ENCODE data around the gene PLN. TPM values are rescaled to one million over a fixed set of nuclear protein-coding genes. Genes with fewer than 3 reads are reported as not detected.
A peak's percentile ranks its signal among the peaks of the same experiment; 100 is the strongest.

Gene PLN
- total RNA-seq, 5 donors from 2014 or later (not counting 1 experiment from before 2014, with no cell fraction given): 0.13 to 0.23 TPM; not detected in 3

DNA sequence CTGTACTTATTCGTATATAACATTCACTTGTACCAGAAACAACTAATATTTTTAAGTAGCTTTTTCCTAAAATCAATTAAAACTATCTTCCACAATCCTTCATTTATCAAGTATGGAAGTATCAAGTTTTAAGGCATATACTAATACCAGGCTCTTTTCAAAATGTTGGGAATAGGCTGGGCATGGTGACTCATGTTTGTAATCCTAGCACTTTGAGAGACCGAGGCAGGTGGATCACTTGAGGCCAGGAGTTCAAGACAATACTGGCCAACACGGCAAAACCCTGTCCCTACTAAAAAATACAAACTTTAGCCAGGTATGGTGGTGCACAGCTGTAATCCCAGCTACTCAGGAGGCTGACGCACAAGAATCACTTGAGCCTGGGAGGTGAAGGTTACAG is 25.7 kb upstream of the PLN start:
- Mint-ChIP-seq H3K36me3 (peaks cover 65% of the 10 kb centered on the region), H3K27ac (no peak overlapping the region), H3K27me3 (no peaks in the 10 kb centered on the region), H3K4me1 (peaks cover 42 to 45% (median 45%) of the 10 kb centered on the region in 3 donors), H3K4me3 (no peak overlapping the region), H3K9me3 (peaks cover 0 to 7% (median 4%) of the 10 kb centered on the region in 3 donors)
- H3K27ac ChIP-seq (ENCODE audit: low read length): no peak overlapping the region
- H3K27me3 ChIP-seq (replicated peaks in 1 of 2; ENCODE audit: control insufficient read depth in 2 of 2, extremely low read depth in 1 of 2, insufficient read depth in 2 of 2, low read length in 1 of 2): no peaks in the 10 kb centered on the region
- no peaks in the 10 kb centered on the region for H3K4me1 ChIP-seq (ENCODE audit: control insufficient read depth in 1 of 2, extremely low read depth in 1 of 2, insufficient read depth in 2 of 2, low read length in 2 of 2)
- H3K9me3 ChIP-seq: no peaks in the 10 kb centered on the region
- no peak for DNase-seq
- peaks cover 0 to 10% of the 10 kb centered on the region in 2 donors for H3K36me3 ChIP-seq (ENCODE audit: control insufficient read depth in 2 of 2, extremely low read depth in 1 of 2, insufficient read depth in 1 of 2, low read length in 1 of 2)
- WGBS (ENCODE audit: insufficient coverage): 100% methylated on average over 1 of the region's 4 CpGs
- CTCF ChIA-PET: no interaction called here
- POLR2A ChIA-PET: no interaction called here
- ATAC-seq (replicated peaks in 1 of 4): no peak
- H3K4me3 ChIP-seq (ENCODE audit: control insufficient read depth in 1 of 2, extremely low read depth in 1 of 2, low read length in 1 of 2): no peak overlapping the region

DNA sequence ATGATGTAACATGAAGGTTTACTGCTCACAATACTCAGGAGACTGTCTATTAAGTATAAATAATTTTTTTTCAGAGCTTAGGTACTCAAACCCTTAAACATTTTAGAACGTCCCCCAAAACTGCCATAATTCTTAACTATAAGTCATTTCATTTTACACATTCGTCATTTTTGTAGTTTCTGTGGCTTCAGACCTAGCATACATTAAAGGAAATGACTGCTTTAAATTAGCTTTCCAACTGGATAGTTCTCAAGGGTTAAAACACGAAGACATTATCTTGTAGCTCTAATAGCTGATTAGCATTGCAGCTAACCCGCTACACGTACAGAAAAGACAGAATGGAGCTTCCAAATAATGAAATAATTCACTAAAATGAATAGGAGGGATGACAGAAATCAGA is 24.9 kb upstream of the PLN start:
- no peak overlapping the region for H3K4me3 ChIP-seq (ENCODE audit: control insufficient read depth in 1 of 2, extremely low read depth in 1 of 2, low read length in 1 of 2)
- no peaks in the 10 kb centered on the region for H3K27me3 ChIP-seq (replicated peaks in 1 of 2; ENCODE audit: control insufficient read depth in 2 of 2, extremely low read depth in 1 of 2, insufficient read depth in 2 of 2, low read length in 1 of 2)
- POLR2A ChIA-PET: no interaction called here
- H3K4me1 ChIP-seq (ENCODE audit: control insufficient read depth in 1 of 2, extremely low read depth in 1 of 2, insufficient read depth in 2 of 2, low read length in 2 of 2): no peaks in the 10 kb centered on the region
- peaks cover 0 to 7% (median 4%) of the 10 kb centered on the region in 3 donors for H3K9me3 Mint-ChIP-seq
- H3K36me3 ChIP-seq (ENCODE audit: control insufficient read depth in 2 of 2, extremely low read depth in 1 of 2, insufficient read depth in 1 of 2, low read length in 1 of 2): peaks cover 0 to 10% of the 10 kb centered on the region in 2 donors
- no peaks in the 10 kb centered on the region for H3K9me3 ChIP-seq
- ATAC-seq (replicated peaks in 1 of 4) (no peak), DNase-seq (no peak)
- H3K4me1 Mint-ChIP-seq: peaks cover 39 to 44% (median 40%) of the 10 kb centered on the region in 3 donors
- H3K27ac ChIP-seq (ENCODE audit: low read length): no peak overlapping the region
- H3K36me3 Mint-ChIP-seq: peaks cover 57% of the 10 kb centered on the region
- H3K4me3 Mint-ChIP-seq: no peak overlapping the region
- WGBS (ENCODE audit: insufficient coverage): no CpG with 5 or more reads among the region's 5 CpGs
- H3K27ac Mint-ChIP-seq: peak overlapping the region in 1 of 2 donors; percentile 24
- CTCF ChIA-PET: no interaction called here
- no peaks in the 10 kb centered on the region for H3K27me3 Mint-ChIP-seq

DNA sequence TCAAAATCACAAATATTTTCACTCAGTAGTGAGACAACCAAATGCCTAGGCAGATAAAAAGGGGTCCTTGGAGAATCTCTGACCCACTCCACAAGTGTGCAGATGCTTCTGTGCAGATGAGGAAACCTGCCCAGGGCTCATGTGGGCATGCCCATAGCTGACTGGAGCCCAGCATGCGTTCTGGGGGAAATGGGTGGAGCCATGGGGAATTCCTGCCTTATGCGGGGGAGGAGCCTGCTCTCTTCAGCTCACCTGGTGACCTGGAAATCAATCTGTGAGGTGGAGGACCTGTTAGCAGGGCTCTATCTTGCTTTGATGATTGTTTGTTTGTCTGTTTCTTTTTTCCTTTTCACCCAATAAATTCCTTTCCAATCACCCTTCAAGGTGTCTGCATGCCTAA is 23.4 kb upstream of the PLN start:
- Mint-ChIP-seq H3K4me3 (no peak overlapping the region), H3K27ac (peak overlapping the region in 1 of 2 donors; percentile 31), H3K27me3 (no peaks in the 10 kb centered on the region)

DNA sequence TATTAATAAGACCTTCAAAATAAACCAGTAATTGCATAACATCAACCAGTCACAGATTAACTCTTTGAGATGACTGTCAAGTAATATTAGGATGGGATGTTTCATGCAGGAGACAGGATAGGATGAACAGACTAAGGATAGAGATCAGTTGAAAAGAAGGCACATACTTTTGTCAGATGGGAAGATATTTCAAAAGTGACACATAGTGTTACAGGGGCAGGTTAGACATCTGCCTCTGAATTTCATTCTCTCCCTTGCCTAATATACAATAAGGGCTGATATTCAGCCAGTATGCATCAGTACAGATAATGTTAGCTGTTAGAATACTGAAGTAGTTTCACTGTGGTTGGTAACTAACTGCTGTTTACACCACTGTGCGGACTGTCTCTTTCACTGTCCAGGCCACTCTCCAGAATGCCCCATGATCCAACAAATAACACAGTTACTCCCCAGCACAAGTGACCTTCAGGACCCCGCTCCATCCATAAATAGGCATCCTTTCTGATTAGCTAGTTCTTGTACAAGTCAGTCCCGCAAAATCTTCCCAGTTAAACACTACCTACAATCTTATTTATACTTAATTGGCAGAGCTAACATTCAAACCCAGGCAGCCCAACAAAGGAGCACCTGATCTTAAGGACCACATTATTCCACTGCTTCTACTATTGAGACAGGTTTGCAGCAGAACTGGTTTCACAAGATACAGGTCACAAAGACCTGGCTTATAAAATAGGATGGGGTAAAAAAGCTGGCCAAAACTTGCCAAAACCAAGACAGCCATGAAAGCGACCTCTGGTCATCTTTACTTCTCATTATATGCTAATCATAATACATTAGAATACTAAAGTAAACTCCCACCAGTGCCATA is 21.9 kb upstream of the PLN start:
- 72% methylated on average over 2 of the region's 4 CpGs for WGBS (ENCODE audit: insufficient coverage)
- H3K27ac ChIP-seq (ENCODE audit: low read length): no peak overlapping the region
- no peaks in the 10 kb centered on the region for H3K27me3 Mint-ChIP-seq
- no peak overlapping the region for H3K4me3 Mint-ChIP-seq
- CTCF ChIA-PET: no interaction called here
- H3K36me3 Mint-ChIP-seq: peaks cover 42% of the 10 kb centered on the region
- H3K4me1 ChIP-seq (ENCODE audit: control insufficient read depth in 1 of 2, extremely low read depth in 1 of 2, insufficient read depth in 2 of 2, low read length in 2 of 2): no peaks in the 10 kb centered on the region
- peaks cover 0 to 4% (median 2%) of the 10 kb centered on the region in 3 donors for H3K9me3 Mint-ChIP-seq
- H3K27me3 ChIP-seq (replicated peaks in 1 of 2; ENCODE audit: control insufficient read depth in 2 of 2, extremely low read depth in 1 of 2, insufficient read depth in 2 of 2, low read length in 1 of 2): no peaks in the 10 kb centered on the region
- H3K4me3 ChIP-seq (ENCODE audit: control insufficient read depth in 1 of 2, extremely low read depth in 1 of 2, low read length in 1 of 2): no peak overlapping the region
- H3K9me3 ChIP-seq: no peaks in the 10 kb centered on the region
- H3K36me3 ChIP-seq (ENCODE audit: control insufficient read depth in 2 of 2, extremely low read depth in 1 of 2, insufficient read depth in 1 of 2, low read length in 1 of 2): peaks cover 0 to 7% of the 10 kb centered on the region in 2 donors
- POLR2A ChIA-PET: interaction anchor here in 1 of 2 donors (0.7 kb wide), 1 partner anchor 10 kb away, joined by 3 read pairs; no protein-coding TSS in a partner anchor
- ATAC-seq (replicated peaks in 1 of 4): no peak
- no peak for DNase-seq
- H3K4me1 Mint-ChIP-seq: peaks cover 53 to 55% (median 53%) of the 10 kb centered on the region in 3 donors
- H3K27ac Mint-ChIP-seq: peak overlapping the region; percentile 9 to 31

More for the DNA sequence above, 23.4 kb upstream of the PLN start:
- Histone ChIP-seq H3K27ac (ENCODE audit: low read length) (no peak overlapping the region), H3K4me3 (ENCODE audit: control insufficient read depth in 1 of 2, extremely low read depth in 1 of 2, low read length in 1 of 2) (no peak overlapping the region), H3K36me3 (ENCODE audit: control insufficient read depth in 2 of 2, extremely low read depth in 1 of 2, insufficient read depth in 1 of 2, low read length in 1 of 2) (peaks cover 0 to 10% of the 10 kb centered on the region in 2 donors), H3K27me3 (replicated peaks in 1 of 2; ENCODE audit: control insufficient read depth in 2 of 2, extremely low read depth in 1 of 2, insufficient read depth in 2 of 2, low read length in 1 of 2) (no peaks in the 10 kb centered on the region), H3K9me3 (no peaks in the 10 kb centered on the region), H3K4me1 (ENCODE audit: control insufficient read depth in 1 of 2, extremely low read depth in 1 of 2, insufficient read depth in 2 of 2, low read length in 2 of 2) (no peaks in the 10 kb centered on the region)
- H3K9me3 Mint-ChIP-seq: no peaks in the 10 kb centered on the region
- ChIA-PET CTCF (no interaction called here), POLR2A (no interaction called here)
- DNase-seq: peak in 2 of 35 experiments; percentile 5 to 31
- ATAC-seq (replicated peaks in 1 of 4): peak in 1 of 4 experiments; percentile 48
- peaks cover 46% of the 10 kb centered on the region for H3K36me3 Mint-ChIP-seq
- H3K4me1 Mint-ChIP-seq: peaks cover 43 to 44% (median 43%) of the 10 kb centered on the region in 3 donors
- 100% methylated on average over 1 of the region's 2 CpGs for WGBS (ENCODE audit: insufficient coverage)

DNA sequence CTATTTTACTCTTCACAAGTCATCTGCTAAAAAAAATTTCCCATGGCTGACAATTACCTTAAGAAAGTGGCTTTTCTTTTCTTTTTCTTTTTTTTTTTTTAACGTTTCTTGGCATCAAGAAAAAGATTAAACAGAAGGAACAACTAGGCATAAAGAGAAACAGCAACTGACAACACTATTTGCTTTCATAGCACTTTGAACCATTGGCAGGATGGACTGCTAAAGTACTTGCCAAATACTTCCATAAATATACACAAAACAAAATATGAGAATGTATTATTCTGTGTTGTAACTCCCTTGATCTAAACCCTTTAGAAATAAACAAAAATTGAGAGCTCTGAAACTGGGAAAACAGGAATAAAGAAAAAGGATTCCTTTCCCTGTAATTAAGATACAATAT is 20.0 kb upstream of the PLN start:
- Histone ChIP-seq H3K4me1 (ENCODE audit: control insufficient read depth in 1 of 2, extremely low read depth in 1 of 2, insufficient read depth in 2 of 2, low read length in 2 of 2) (no peaks in the 10 kb centered on the region), H3K36me3 (ENCODE audit: control insufficient read depth in 2 of 2, extremely low read depth in 1 of 2, insufficient read depth in 1 of 2, low read length in 1 of 2) (peaks cover 0 to 2% of the 10 kb centered on the region in 2 donors), H3K27me3 (replicated peaks in 1 of 2; ENCODE audit: control insufficient read depth in 2 of 2, extremely low read depth in 1 of 2, insufficient read depth in 2 of 2, low read length in 1 of 2) (no peaks in the 10 kb centered on the region), H3K4me3 (ENCODE audit: control insufficient read depth in 1 of 2, extremely low read depth in 1 of 2, low read length in 1 of 2) (no peak overlapping the region), H3K27ac (ENCODE audit: low read length) (no peak overlapping the region), H3K9me3 (no peaks in the 10 kb centered on the region)
- ATAC-seq (replicated peaks in 1 of 4): no peak
- ChIA-PET CTCF (interaction anchor here in 1 of 2 donors (0.6 kb wide), 1 partner anchor 54 kb away, joined by 3 read pairs; no protein-coding TSS in a partner anchor), POLR2A (interaction anchor here in 1 of 2 donors (0.7 to 0.8 kb wide), 2 partner anchors 22 to 567 kb away, joined by 3 to 10 read pairs; no protein-coding TSS in a partner anchor)
- no CpG with 5 or more reads among the region's 1 CpG for WGBS (ENCODE audit: insufficient coverage)
- Mint-ChIP-seq H3K36me3 (peaks cover 45% of the 10 kb centered on the region), H3K9me3 (peaks cover 0 to 9% (median 7%) of the 10 kb centered on the region in 3 donors), H3K4me1 (peaks cover 65 to 71% (median 70%) of the 10 kb centered on the region in 3 donors), H3K4me3 (no peak overlapping the region), H3K27ac (peak overlapping the region in 1 of 2 donors; percentile 16), H3K27me3 (no peaks in the 10 kb centered on the region)
- no peak for DNase-seq

DNA sequence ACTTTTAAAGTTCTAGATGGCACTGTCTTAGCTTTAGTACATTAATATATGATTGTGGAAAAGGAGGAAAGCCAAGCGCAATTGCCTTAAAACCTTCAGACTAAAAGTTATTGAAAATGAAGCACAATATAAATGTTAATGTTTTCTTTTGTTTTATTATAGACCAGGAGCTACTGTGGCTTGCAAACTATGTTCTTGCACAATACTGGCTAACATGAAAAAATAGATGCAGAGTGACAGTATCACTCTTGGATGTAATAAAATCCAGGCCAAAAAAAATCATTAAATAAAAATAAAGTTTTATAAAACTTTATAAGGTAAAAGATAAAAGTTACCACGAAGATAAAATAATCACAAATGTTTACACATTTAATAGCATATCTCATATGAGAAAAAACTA is 18.3 kb upstream of the PLN start:
- peaks cover 59 to 71% (median 67%) of the 10 kb centered on the region in 3 donors for H3K4me1 Mint-ChIP-seq
- H3K4me3 Mint-ChIP-seq: no peak overlapping the region
- ChIA-PET CTCF (no interaction called here), POLR2A (no interaction called here)
- Histone ChIP-seq H3K27me3 (replicated peaks in 1 of 2; ENCODE audit: control insufficient read depth in 2 of 2, extremely low read depth in 1 of 2, insufficient read depth in 2 of 2, low read length in 1 of 2) (no peaks in the 10 kb centered on the region), H3K4me3 (ENCODE audit: control insufficient read depth in 1 of 2, extremely low read depth in 1 of 2, low read length in 1 of 2) (no peak overlapping the region), H3K4me1 (ENCODE audit: control insufficient read depth in 1 of 2, extremely low read depth in 1 of 2, insufficient read depth in 2 of 2, low read length in 2 of 2) (no peaks in the 10 kb centered on the region), H3K9me3 (no peaks in the 10 kb centered on the region), H3K36me3 (ENCODE audit: control insufficient read depth in 2 of 2, extremely low read depth in 1 of 2, insufficient read depth in 1 of 2, low read length in 1 of 2) (no peaks in the 10 kb centered on the region), H3K27ac (ENCODE audit: low read length) (no peak overlapping the region)
- peaks cover 36% of the 10 kb centered on the region for H3K36me3 Mint-ChIP-seq
- H3K9me3 Mint-ChIP-seq: peaks cover 0 to 9% (median 7%) of the 10 kb centered on the region in 3 donors
- H3K27me3 Mint-ChIP-seq: no peaks in the 10 kb centered on the region
- no peak overlapping the region for H3K27ac Mint-ChIP-seq
- ATAC-seq (replicated peaks in 1 of 4): no peak
- WGBS (ENCODE audit: insufficient coverage): no CpG with 5 or more reads among the region's 2 CpGs
- no peak for DNase-seq

Data from T-cell (primary cell).